Sigmoid colon (tissue), 7 donors: ENCODE measurements around the gene CCND3. TPM values are rescaled to one million over a fixed set of nuclear protein-coding genes. Genes with fewer than 3 reads are reported as not detected.

Experiments
- DNase-seq: peaks from one replicate; pipeline ENCODE4 v3.0.0-alpha.2; 2019
- H3K27ac ChIP-seq, 4 donors: fragments of 200-600 bp; sonication (generic); one replicate each; pipeline ENCODE4 v1.5.1; 2016 to 2019; ENCODE audit warnings: mild to moderate bottlenecking in 1 of 4
- H3K27me3 ChIP-seq, 3 donors: fragments of 200-600 bp; sonication (generic); one replicate each; pipeline ENCODE4 v1.5.1; 2019; ENCODE audit warnings: mild to moderate bottlenecking in 1 of 3
- H3K36me3 ChIP-seq, 4 donors: fragments of 200-600 bp; sonication (generic); one replicate each; pipeline ENCODE4 v1.5.1; 2016 to 2019
- H3K4me1 ChIP-seq, 4 donors: fragments of 200-600 bp; sonication (generic); one replicate each; pipeline ENCODE4 v1.5.1; 2017 to 2019
- H3K4me3 ChIP-seq, 4 donors: fragments of 200-600 bp; sonication (generic); one replicate each; pipeline ENCODE4 v1.5.1; 2017 to 2019; ENCODE audit warnings: mild to moderate bottlenecking in 2 of 4, moderate library complexity in 1 of 4
- H3K9me3 ChIP-seq, 4 donors: fragments of 200-600 bp in 3 of 4; sonication (generic) in 3 of 4; one replicate each; pipeline versions ENCODE4 v1.5.1 to v1.6.1; 2013 to 2019
- CTCF ChIP-seq, 4 experiments: fragments of 450-650 bp in 3 of 4; fragments of 200-600 bp in 1 of 4; IDR thresholded peaks; one replicate each; pipeline ENCODE4 v1.5.1; 2016 to 2019; ENCODE audit warnings: antibody characterized with exemption in 4 of 4, mild to moderate bottlenecking in 3 of 4, moderate library complexity in 2 of 4
- EP300 ChIP-seq, 4 donors: sonication (generic); formaldehyde crosslinking; IDR thresholded peaks; one replicate each; pipeline ENCODE4 v1.6.1; 2017; ENCODE audit warnings: antibody characterized with exemption in 4 of 4
- POLR2A ChIP-seq, 2 donors: fragments of 450-650 bp; IDR thresholded peaks; one replicate each; pipeline ENCODE4 v1.6.1; 2016; ENCODE audit warnings: antibody characterized with exemption in 2 of 2, mild to moderate bottlenecking in 2 of 2, moderate library complexity in 2 of 2
- POLR2AphosphoS5 ChIP-seq, 4 donors: sonication (generic); formaldehyde crosslinking; IDR thresholded peaks; one replicate each; pipeline ENCODE4 v1.6.1; 2017; ENCODE audit warnings: antibody characterized with exemption in 4 of 4
- WGBS, 2 donors: extraction: QIAGEN DNeasy Blood & Tissue Kit; methylation state at CpG; one replicate each; pipeline ENCODE4 v1.1.7; 2013; 5-methylcytosine and 5-hydroxymethylcytosine counted together
- intact Hi-C: fragments of 100-400 bp; cut with DNase I; formaldehyde crosslinking; loops from one replicate; pipeline ENCODE4 v1.15.1; 2023
- polyA plus RNA-seq, 3 donors: library from polyadenylated mRNA; stranded (reverse); fragments of 200-250 nt; gene quantifications; one replicate each; pipeline ENCODE4 v1.2.3, GENCODE V29; 2013
- small RNA-seq, 3 donors: library from RNA; depleted of rRNA; stranded (forward); fragments of <200 nt; gene quantifications; one replicate each; pipeline ENCODE3, GENCODE V24; 2016
- total RNA-seq, 4 donors: library from RNA; depleted of rRNA; stranded (reverse); fragments of >200 nt; gene quantifications; one replicate each; pipeline ENCODE4 v1.1.0, GENCODE V29; 2016
- donor health status: healthy with polysubstance abuse.
- donor health status: Bipolar disorder and iron deficiency.
- donor health status: healthy.

Gene CCND3
- total and polyA plus RNA-seq, 7 donors: 43.2 to 144 (median 102) TPM

DNA sequence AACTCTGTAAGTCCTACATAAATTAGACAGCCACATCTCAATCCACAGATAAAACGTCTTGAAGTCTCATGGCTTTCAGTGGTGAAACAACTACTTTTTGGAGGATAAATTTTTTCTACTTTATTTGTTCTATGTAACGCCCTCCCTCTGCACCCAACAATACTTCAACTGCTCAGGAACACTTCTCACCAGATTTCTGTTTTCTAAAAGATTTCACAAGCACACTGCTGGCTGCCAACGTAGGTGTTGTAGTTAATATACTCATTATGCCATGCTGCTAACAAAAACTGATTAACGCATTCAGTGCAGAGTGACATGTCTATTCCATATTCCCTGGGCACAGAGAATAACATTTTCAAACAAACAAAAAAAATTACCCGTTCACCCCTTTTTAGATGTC, 56.7 kb downstream of the CCND3 start:
- intact Hi-C loops: no loop called here
- no peaks in the 10 kb centered on the region for H3K4me1 ChIP-seq
- TF ChIP-seq POLR2A (IDR thresholded peaks at IDR 0.05) (no peak), POLR2AphosphoS5 (IDR thresholded peaks at IDR 0.05) (no peak), CTCF (IDR thresholded peaks at IDR 0.05) (no peak), EP300 (IDR thresholded peaks at IDR 0.05) (no peak)
- 88 to 90% methylated on average over 5 of the region's 5 CpGs for WGBS, 2 donors
- H3K9me3 ChIP-seq: no peaks in the 10 kb centered on the region
- DNase-seq: no peak
- no peaks in the 10 kb centered on the region for H3K36me3 ChIP-seq
- H3K27ac ChIP-seq: no peak overlapping the region
- no peak overlapping the region for H3K4me3 ChIP-seq
- H3K27me3 ChIP-seq: no peaks in the 10 kb centered on the region

Small RNA genes lying within 50 kb of the gene (small RNA-seq; reads per million reads assigned to genes)
- 0 reads per million in 3 donors for gene RF00019

Other genes starting within 250 kb of the CCND3 start
- gene TFEB, start 206.2 kb downstream of the CCND3 start, total RNA-seq: 10 to 100 TPM; 21.0 to 28.5 (median 24.2) TPM
- gene TFEB, start 206.2 kb downstream of the CCND3 start, polyA plus RNA-seq: 10 to 100 TPM; 28.2 to 40.9 (median 34.0) TPM
- gene PGC, start 194.4 kb downstream of the CCND3 start, total RNA-seq: not detected
- 10 to 100 TPM in 1 of 3 donors, 1 to 10 TPM in 1, under 1 TPM in 1; 0.07 to 12.6 (median 9.2) TPM for gene PGC, start 194.4 kb downstream of the CCND3 start, polyA plus RNA-seq
- 1 to 10 TPM; 4.1 to 4.9 (median 4.7) TPM for gene FRS3, start 161.9 kb downstream of the CCND3 start, total RNA-seq
- 1 to 10 TPM; 1.6 to 4.8 (median 3.3) TPM for gene FRS3, start 161.9 kb downstream of the CCND3 start, polyA plus RNA-seq
- gene PRICKLE4, start 161.0 kb downstream of the CCND3 start, total RNA-seq: 10 to 100 TPM in 1 of 4 donors, 1 to 10 TPM in 3; 2.0 to 13.8 (median 4.4) TPM
- 1 to 10 TPM in 1 of 3 donors, not detected in 2; 1.5 TPM for gene PRICKLE4, start 161.0 kb downstream of the CCND3 start, polyA plus RNA-seq
- 100 to 1,000 TPM; 116 to 154 (median 151) TPM for gene TOMM6, start 154.1 kb downstream of the CCND3 start, total RNA-seq
- 100 to 1,000 TPM; 209 to 309 (median 254) TPM for gene TOMM6, start 154.1 kb downstream of the CCND3 start, polyA plus RNA-seq
- gene USP49, start 46.4 kb downstream of the CCND3 start, total RNA-seq: 1 to 10 TPM; 2.1 to 10.0 (median 3.1) TPM
- 1 to 10 TPM in 1 of 3 donors, under 1 TPM in 2; 0.23 to 1.9 (median 0.60) TPM for gene USP49, start 46.4 kb downstream of the CCND3 start, polyA plus RNA-seq
- gene MED20, start 20.7 kb downstream of the CCND3 start, total RNA-seq: 10 to 100 TPM in 3 of 4 donors, 1 to 10 TPM in 1; 9.9 to 15.5 (median 13.7) TPM
- 10 to 100 TPM in 1 of 3 donors, 1 to 10 TPM in 2; 7.8 to 14.6 (median 9.4) TPM for gene MED20, start 20.7 kb downstream of the CCND3 start, polyA plus RNA-seq
- gene BYSL, start 20.3 kb downstream of the CCND3 start, total RNA-seq: 1 to 10 TPM; 2.9 to 5.4 (median 4.6) TPM
- gene BYSL, start 20.3 kb downstream of the CCND3 start, polyA plus RNA-seq: 10 to 100 TPM in 1 of 3 donors, 1 to 10 TPM in 2; 4.2 to 14.0 (median 9.6) TPM
- gene TAF8, start 108.7 kb upstream of the CCND3 start, total RNA-seq: 10 to 100 TPM; 20.3 to 30.7 (median 28.4) TPM
- gene TAF8, start 108.7 kb upstream of the CCND3 start, polyA plus RNA-seq: 10 to 100 TPM in 2 of 3 donors, 1 to 10 TPM in 1; 4.9 to 14.7 (median 12.6) TPM
- gene C6orf132, start 200.8 kb upstream of the CCND3 start, total RNA-seq: 1 to 10 TPM in 1 of 4 donors, under 1 TPM in 2, not detected in 1; 0.33 to 3.3 (median 0.71) TPM
- gene C6orf132, start 200.8 kb upstream of the CCND3 start, polyA plus RNA-seq: 10 to 100 TPM; 38.5 to 91.3 (median 87.1) TPM
- under 1 TPM in 1 of 4 donors, not detected in 3; 0.36 TPM for gene GUCA1A, start 231.6 kb upstream of the CCND3 start, total RNA-seq
- under 1 TPM in 1 of 3 donors, not detected in 2; 0.15 TPM for gene GUCA1A, start 231.6 kb upstream of the CCND3 start, polyA plus RNA-seq